Naive thymus-derived CD4-positive, alpha-beta T cell (primary cell): ENCODE results near the gene AIFM3. TPM values are rescaled to one million over a fixed set of nuclear protein-coding genes. Genes with fewer than 3 reads are reported as not detected.
"Not testable (repeated sequence)": the region's sequence is repeated elsewhere in the genome, so short reads cannot be mapped to it uniquely, and the experiment has no call there.

Experiments used
- ATAC-seq: fragments of 150-1000 bp; cut with Tn5 transposase; 2 replicates; pipeline ENCODE4 v1.10.0; 2021; ENCODE audit warnings: mild to moderate bottlenecking, moderate library complexity
- CTCF ChIA-PET: fragments of 350-600 bp; sonication (Branson Sonifier 250); formaldehyde crosslinking; loops from one replicate; lab custom pipeline; 2021; ENCODE audit warnings: antibody characterized with exemption; lab: Charles Lee
- POLR2A ChIA-PET: fragments of 350-600 bp; sonication (Branson Sonifier 250); formaldehyde crosslinking; loops from one replicate; lab custom pipeline; 2021; ENCODE audit warnings: antibody characterized with exemption, inconsistent platforms; lab: Charles Lee
- DNase-seq, 9 donors: peaks; one replicate each; pipeline versions ENCODE4 v3.0.0 to v3.0.0-alpha.2; 2020 to 2022; ENCODE audit warnings: mixed read lengths in 1 of 9
- H3K27ac ChIP-seq: one replicate; pipeline ENCODE4 v1.7.0; 2013; ENCODE audit warnings: mild to moderate bottlenecking, low read depth, low read length, moderate library complexity
- H3K27me3 ChIP-seq, 2 donors: one replicate each; pipeline ENCODE4 v1.7.0; 2013; ENCODE audit warnings: low read length in 2 of 2, mild to moderate bottlenecking in 2 of 2, moderate library complexity in 2 of 2; ENCODE audit not compliant: control insufficient read depth in 2 of 2, insufficient read depth in 2 of 2
- H3K36me3 ChIP-seq, 3 experiments: 1 replicate in 2 of 3; 2 replicates in 1 of 3; pipeline ENCODE4 v1.7.0; 2013; ENCODE audit warnings: low read length in 3 of 3, mild to moderate bottlenecking in 3 of 3, moderate library complexity in 1 of 3; ENCODE audit not compliant: insufficient read depth in 3 of 3, control insufficient read depth in 2 of 3
- H3K4me1 ChIP-seq, 2 donors: one replicate each; pipeline ENCODE4 v1.7.0; 2013; ENCODE audit warnings: low read length in 2 of 2, mild to moderate bottlenecking in 2 of 2, moderate library complexity in 1 of 2; ENCODE audit not compliant: control insufficient read depth in 2 of 2, insufficient read depth in 2 of 2
- H3K4me3 ChIP-seq: 2 replicates; pipeline ENCODE4 v1.7.0; 2013; ENCODE audit warnings: mild to moderate bottlenecking, low read length
- H3K9me3 ChIP-seq, 3 experiments: 1 replicate in 2 of 3; 2 replicates in 1 of 3; pipeline ENCODE4 v1.7.0; 2013; ENCODE audit warnings: low read length in 3 of 3; ENCODE audit not compliant: control insufficient read depth in 2 of 3
- H3K27ac Mint-ChIP-seq, 9 donors: one replicate each; pipeline ENCODE4 v1.8.0; 2020 to 2022; ENCODE audit warnings: mixed read lengths in 9 of 9, mild to moderate bottlenecking in 8 of 9, moderate library complexity in 5 of 9, inconsistent platforms in 2 of 9
- H3K27me3 Mint-ChIP-seq, 5 donors: one replicate each; pipeline ENCODE4 v1.8.0; 2021 to 2022; ENCODE audit warnings: mixed read lengths in 5 of 5, mild to moderate bottlenecking in 1 of 5
- H3K36me3 Mint-ChIP-seq, 5 donors: one replicate each; pipeline ENCODE4 v1.8.0; 2020 to 2022; ENCODE audit warnings: mixed read lengths in 5 of 5, mild to moderate bottlenecking in 3 of 5, inconsistent platforms in 1 of 5
- H3K4me1 Mint-ChIP-seq, 7 donors: one replicate each; pipeline ENCODE4 v1.8.0; 2020 to 2022; ENCODE audit warnings: mixed read lengths in 7 of 7, mild to moderate bottlenecking in 3 of 7, inconsistent platforms in 1 of 7
- H3K4me3 Mint-ChIP-seq, 10 donors: one replicate each; pipeline ENCODE4 v1.8.0; 2020 to 2022; ENCODE audit warnings: mild to moderate bottlenecking in 10 of 10, mixed read lengths in 10 of 10, moderate library complexity in 6 of 10, inconsistent platforms in 2 of 10
- H3K9me3 Mint-ChIP-seq, 11 donors: one replicate each; pipeline ENCODE4 v1.8.0; 2020 to 2022; ENCODE audit warnings: mixed read lengths in 11 of 11, mild to moderate bottlenecking in 4 of 11, inconsistent platforms in 1 of 11, moderate library complexity in 1 of 11
- intact Hi-C, 2 donors: fragments of 100-400 bp; cut with micrococcal nuclease; formaldehyde crosslinking; loops; one replicate each; pipeline ENCODE4 v1.15.1; 2023
- polyA plus RNA-seq, 2 donors: library from polyadenylated mRNA; unstranded; fragments of 300-500 nt; fragmentation: Illumina TruSeq; gene quantifications; one replicate each; pipeline ENCODE4 v1.2.3, GENCODE V29; 2021
- total RNA-seq, 6 experiments: library from RNA in 5 of 6; stranded (reverse) in 5 of 6; gene quantifications; 1 replicate in 5 of 6; 2 replicates in 1 of 6; pipeline ENCODE4 v1.2.3 and lab custom pipeline; 2021 to 2026

AIFM3 gene
- total and polyA plus RNA-seq, 7 experiments from 2014 or later = 0.17 to 9.0 (median 0.97) TPM

GRCh38 chr22:20935049-20935448, 32.0 kb upstream of the AIFM3 start:
- Histone ChIP-seq H3K36me3 (peaks cover 0 to 25% (median 11%) of the 10 kb centered on the region in 3 experiments), H3K4me1 (peaks cover 19 to 30% of the 10 kb centered on the region in 2 donors)
- H3K4me1 Mint-ChIP-seq = peaks cover 43 to 90% (median 69%) of the 10 kb centered on the region in 7 donors
- DNase-seq, H3K27me3 ChIP-seq, intact Hi-C loops, H3K27me3 Mint-ChIP-seq, H3K27ac ChIP-seq, H3K4me3 ChIP-seq, CTCF ChIA-PET, H3K9me3 ChIP-seq, ATAC-seq, H3K9me3 Mint-ChIP-seq: not testable (repeated sequence)
- peaks cover 18 to 43% (median 26%) of the 10 kb centered on the region in 5 donors for H3K36me3 Mint-ChIP-seq
- peak overlapping the region in 1 of 9 donors; percentile 51 for H3K27ac Mint-ChIP-seq
- POLR2A ChIA-PET = interaction anchor here (0.6 kb wide), 1 partner anchor 24 kb away, joined by 3 read pairs; no protein-coding TSS in a partner anchor
- peak overlapping the region in 5 of 10 donors; percentile 6 to 83 (median 25) for H3K4me3 Mint-ChIP-seq

- not testable (repeated sequence) for H3K27me3 Mint-ChIP-seq
These were observed 31.1 kb upstream of the AIFM3 start for GRCh38 chr22:20935780-20936539.

GRCh38 chr22:20937031-20937793, 29.8 kb upstream of the AIFM3 start:
- CTCF ChIA-PET = interaction anchor here (0.7 to 1.3 kb wide), 2 partner anchors 21 to 907 kb away, joined by 3 to 6 read pairs; no protein-coding TSS in a partner anchor
- H3K36me3 Mint-ChIP-seq = peaks cover 17 to 55% (median 25%) of the 10 kb centered on the region in 5 donors

More at GRCh38 chr22:20935780-20936539, 31.1 kb upstream of the AIFM3 start:
- H3K27ac ChIP-seq, H3K4me3 ChIP-seq, H3K9me3 Mint-ChIP-seq, H3K9me3 ChIP-seq, DNase-seq, H3K27me3 ChIP-seq, ATAC-seq, intact Hi-C loops: not testable (repeated sequence)
- ChIA-PET POLR2A (interaction anchor here (0.6 kb wide), 1 partner anchor 23 kb away, joined by 3 read pairs; no protein-coding TSS in a partner anchor), CTCF (interaction anchor here (0.9 kb wide), 1 partner anchor 10 kb away, joined by 3 read pairs; no protein-coding TSS in a partner anchor)
- H3K4me3 Mint-ChIP-seq = peak overlapping the region in 8 of 10 donors; percentile 16 to 83 (median 53)
- peaks cover 52 to 90% (median 75%) of the 10 kb centered on the region in 7 donors for H3K4me1 Mint-ChIP-seq
- H3K36me3 Mint-ChIP-seq = peaks cover 18 to 50% (median 24%) of the 10 kb centered on the region in 5 donors
- H3K27ac Mint-ChIP-seq = peak overlapping the region in 1 of 9 donors; percentile 19
- H3K36me3 ChIP-seq = peaks cover 0 to 25% (median 11%) of the 10 kb centered on the region in 3 experiments
- H3K4me1 ChIP-seq = peaks cover 22 to 32% of the 10 kb centered on the region in 2 donors

GRCh38 chr22:20937794-20938671, 29.0 kb upstream of the AIFM3 start:
- POLR2A ChIA-PET = no interaction called here

More at GRCh38 chr22:20937031-20937793, 29.8 kb upstream of the AIFM3 start:
- Mint-ChIP-seq H3K4me3 (peak overlapping the region; percentile 2 to 83 (median 74)), H3K9me3 (no peaks in the 10 kb centered on the region), H3K27me3 (no peaks in the 10 kb centered on the region), H3K27ac (peak overlapping the region in 5 of 9 donors; percentile 9 to 71 (median 52)), H3K4me1 (peaks cover 54 to 94% (median 79%) of the 10 kb centered on the region in 7 donors)
- POLR2A ChIA-PET = no interaction called here
- ATAC-seq (no peak), DNase-seq (no peak)
- Histone ChIP-seq H3K27ac (no peak overlapping the region), H3K9me3 (no peaks in the 10 kb centered on the region), H3K36me3 (peaks cover 0 to 25% (median 11%) of the 10 kb centered on the region in 3 experiments), H3K27me3 (no peaks in the 10 kb centered on the region), H3K4me1 (peaks cover 25 to 32% of the 10 kb centered on the region in 2 donors), H3K4me3 (no peak overlapping the region)
- intact Hi-C loops = no loop called here

GRCh38 chr22:20939457-20940185, 27.4 kb upstream of the AIFM3 start:
- Histone ChIP-seq H3K36me3 (peaks cover 0 to 19% (median 5%) of the 10 kb centered on the region in 3 experiments), H3K4me1 (peaks cover 21 to 36% of the 10 kb centered on the region in 2 donors)
- H3K27ac ChIP-seq, POLR2A ChIA-PET, H3K27me3 Mint-ChIP-seq, H3K4me3 ChIP-seq, H3K27me3 ChIP-seq, H3K9me3 Mint-ChIP-seq, DNase-seq, CTCF ChIA-PET, intact Hi-C loops, ATAC-seq, H3K9me3 ChIP-seq: not testable (repeated sequence)
- Mint-ChIP-seq H3K36me3 (peaks cover 10 to 51% (median 22%) of the 10 kb centered on the region in 5 donors), H3K27ac (peak overlapping the region in 3 of 9 donors; percentile 14 to 55 (median 26)), H3K4me1 (peaks cover 48 to 92% (median 79%) of the 10 kb centered on the region in 7 donors), H3K4me3 (peak overlapping the region in 9 of 10 donors; percentile 6 to 83 (median 38))

More at GRCh38 chr22:20937794-20938671, 29.0 kb upstream of the AIFM3 start:
- CTCF ChIA-PET = interaction anchor here (1.3 kb wide), 1 partner anchor 22 kb away, joined by 3 read pairs; no protein-coding TSS in a partner anchor
- no peaks in the 10 kb centered on the region for H3K27me3 ChIP-seq
- DNase-seq (no peak), ATAC-seq (no peak)
- peaks cover 0 to 25% (median 11%) of the 10 kb centered on the region in 3 experiments for H3K36me3 ChIP-seq
- H3K4me1 ChIP-seq = peaks cover 25 to 36% of the 10 kb centered on the region in 2 donors
- H3K27ac Mint-ChIP-seq = peak overlapping the region in 5 of 9 donors; percentile 18 to 71 (median 57)
- no peak overlapping the region for H3K4me3 ChIP-seq
- peak overlapping the region in 7 of 10 donors; percentile 26 to 83 (median 74) for H3K4me3 Mint-ChIP-seq
- intact Hi-C loops = no loop called here
- peaks cover 13 to 56% (median 27%) of the 10 kb centered on the region in 5 donors for H3K36me3 Mint-ChIP-seq
- no peak overlapping the region for H3K27ac ChIP-seq
- H3K27me3 Mint-ChIP-seq = no peaks in the 10 kb centered on the region
- H3K9me3 ChIP-seq = no peaks in the 10 kb centered on the region
- peaks cover 52 to 94% (median 81%) of the 10 kb centered on the region in 7 donors for H3K4me1 Mint-ChIP-seq
- H3K9me3 Mint-ChIP-seq = no peaks in the 10 kb centered on the region
